ENCODE data around the gene COMMD2. TPM values are rescaled to one million over a fixed set of nuclear protein-coding genes. Genes with fewer than 3 reads are reported as not detected.

COMMD2 gene
- total RNA-seq, 1 donor from 2014 or later: 60.8 TPM

- H3K4me3 Mint-ChIP-seq (ENCODE audit: unreplicated experiment): no peak overlapping the region
- H3K27me3 Mint-ChIP-seq (ENCODE audit: unreplicated experiment): no peaks in the 10 kb centered on the region
- DNase-seq: no peak
- peak; percentile 20 for TF ChIP-seq CTCF (IDR thresholded peaks at IDR 0.05; ENCODE audit: partially characterized antibody, unreplicated experiment)
- H3K4me1 Mint-ChIP-seq (ENCODE audit: low read depth, unreplicated experiment): no peaks in the 10 kb centered on the region
- no peaks in the 10 kb centered on the region for H3K36me3 Mint-ChIP-seq (ENCODE audit: unreplicated experiment)
- H3K27ac Mint-ChIP-seq (ENCODE audit: unreplicated experiment): no peak overlapping the region
- no peaks in the 10 kb centered on the region for H3K9me3 Mint-ChIP-seq (ENCODE audit: unreplicated experiment)
These were observed 13.6 kb upstream of the COMMD2 start for GRCh38 chr3:149765762-149766334.

- Mint-ChIP-seq H3K4me1 (ENCODE audit: low read depth, unreplicated experiment) (no peaks in the 10 kb centered on the region), H3K27ac (ENCODE audit: unreplicated experiment) (no peak overlapping the region), H3K27me3 (ENCODE audit: unreplicated experiment) (no peaks in the 10 kb centered on the region), H3K36me3 (ENCODE audit: unreplicated experiment) (no peaks in the 10 kb centered on the region), H3K9me3 (ENCODE audit: unreplicated experiment) (no peaks in the 10 kb centered on the region), H3K4me3 (ENCODE audit: unreplicated experiment) (no peak overlapping the region)
- TF ChIP-seq CTCF (IDR thresholded peaks at IDR 0.05; ENCODE audit: partially characterized antibody, unreplicated experiment): no peak
- no peak for DNase-seq
These were observed 12.0 kb upstream of the COMMD2 start for GRCh38 chr3:149764302-149764701.

GRCh38 chr3:149763565-149764195 lies 11.4 kb upstream of the COMMD2 start:
- no peaks in the 10 kb centered on the region for H3K27me3 Mint-ChIP-seq (ENCODE audit: unreplicated experiment)
- no peaks in the 10 kb centered on the region for H3K9me3 Mint-ChIP-seq (ENCODE audit: unreplicated experiment)
- H3K27ac Mint-ChIP-seq (ENCODE audit: unreplicated experiment): no peak overlapping the region
- TF ChIP-seq CTCF (IDR thresholded peaks at IDR 0.05; ENCODE audit: partially characterized antibody, unreplicated experiment): no peak
- DNase-seq: no peak
- no peaks in the 10 kb centered on the region for H3K4me1 Mint-ChIP-seq (ENCODE audit: low read depth, unreplicated experiment)
- H3K36me3 Mint-ChIP-seq (ENCODE audit: unreplicated experiment): no peaks in the 10 kb centered on the region
- H3K4me3 Mint-ChIP-seq (ENCODE audit: unreplicated experiment): no peak overlapping the region

GRCh38 chr3:149753717-149754116 lies 1.4 kb upstream of the COMMD2 start:
- DNase-seq: no peak
- H3K4me3 Mint-ChIP-seq (ENCODE audit: unreplicated experiment): no peak overlapping the region
- H3K27ac Mint-ChIP-seq (ENCODE audit: unreplicated experiment): no peak overlapping the region
- peaks cover 1% of the 10 kb centered on the region for H3K9me3 Mint-ChIP-seq (ENCODE audit: unreplicated experiment)
- H3K4me1 Mint-ChIP-seq (ENCODE audit: low read depth, unreplicated experiment): peaks cover 5% of the 10 kb centered on the region
- H3K36me3 Mint-ChIP-seq (ENCODE audit: unreplicated experiment): no peaks in the 10 kb centered on the region
- H3K27me3 Mint-ChIP-seq (ENCODE audit: unreplicated experiment): peaks cover 2% of the 10 kb centered on the region
- TF ChIP-seq CTCF (IDR thresholded peaks at IDR 0.05; ENCODE audit: partially characterized antibody, unreplicated experiment): no peak

DNA sequence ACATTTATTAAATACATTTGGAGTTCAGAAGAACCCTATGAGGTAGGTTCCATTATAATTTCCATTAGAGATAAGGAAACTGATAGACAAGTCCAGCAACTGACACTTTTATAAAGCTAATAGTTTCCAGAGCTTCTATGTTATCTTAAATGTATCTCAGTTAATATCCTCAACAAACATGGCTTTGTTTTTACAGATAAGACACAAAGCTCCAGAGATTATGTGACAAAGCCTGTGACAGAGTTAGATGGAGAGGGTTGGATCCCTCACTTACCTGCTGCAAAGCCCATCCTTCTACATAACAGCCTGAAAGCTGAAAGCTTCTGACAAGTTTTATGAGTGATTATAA lies 473 bp upstream of the COMMD2 start:
- no peak for TF ChIP-seq CTCF (IDR thresholded peaks at IDR 0.05; ENCODE audit: partially characterized antibody, unreplicated experiment)
- Mint-ChIP-seq H3K4me3 (ENCODE audit: unreplicated experiment) (peak overlapping the region; percentile 96), H3K36me3 (ENCODE audit: unreplicated experiment) (no peaks in the 10 kb centered on the region), H3K9me3 (ENCODE audit: unreplicated experiment) (peaks cover 1% of the 10 kb centered on the region), H3K4me1 (ENCODE audit: low read depth, unreplicated experiment) (peaks cover 5% of the 10 kb centered on the region), H3K27me3 (ENCODE audit: unreplicated experiment) (peaks cover 2% of the 10 kb centered on the region), H3K27ac (ENCODE audit: unreplicated experiment) (peak overlapping the region; percentile 90)
- no peak for DNase-seq
